HG02885 (cell line): ENCODE results near the gene TENT4A.

Experiments used
- ATAC-seq: cut with Tn5 transposase; IDR thresholded peaks from one replicate; pipeline ENCODE4 v1.9.1; 2021; ENCODE audit warnings: mild to moderate bottlenecking; ENCODE audit not compliant: unreplicated experiment, poor library complexity

The TENT4A gene

GRCh38 chr5:6787941-6788340 lies 74.7 kb downstream of the TENT4A start:
- no peak for ATAC-seq

- ATAC-seq = no peak
Measured at GRCh38 chr5:6788439-6788838, 75.2 kb downstream of the TENT4A start.

GRCh38 chr5:6788956-6789649 lies 75.9 kb downstream of the TENT4A start:
- no peak for ATAC-seq

- ATAC-seq = no peak
Measured at GRCh38 chr5:6790346-6790865, 77.2 kb downstream of the TENT4A start.

- no peak for ATAC-seq
Measured at GRCh38 chr5:6791031-6791430, 77.8 kb downstream of the TENT4A start.

- ATAC-seq = no peak
Measured at GRCh38 chr5:6792376-6792775, 79.1 kb downstream of the TENT4A start.

GRCh38 chr5:6792911-6793471 lies 79.8 kb downstream of the TENT4A start:
- ATAC-seq = no peak

GRCh38 chr5:6801236-6801635 lies 88.0 kb downstream of the TENT4A start:
- ATAC-seq = no peak

- ATAC-seq = no peak
Measured at GRCh38 chr5:6803981-6804550, 90.8 kb downstream of the TENT4A start.

GRCh38 chr5:6804766-6805501 lies 91.7 kb downstream of the TENT4A start:
- no peak for ATAC-seq

- no peak for ATAC-seq
Measured at GRCh38 chr5:6805841-6806240, 92.6 kb downstream of the TENT4A start.
